ENCODE data around the gene COQ8B. TPM values are rescaled to one million over a fixed set of nuclear protein-coding genes. Genes with fewer than 3 reads are reported as not detected.

Gene COQ8B
- total RNA-seq, 1 experiment from 2014 or later: 62.9 TPM

DNA sequence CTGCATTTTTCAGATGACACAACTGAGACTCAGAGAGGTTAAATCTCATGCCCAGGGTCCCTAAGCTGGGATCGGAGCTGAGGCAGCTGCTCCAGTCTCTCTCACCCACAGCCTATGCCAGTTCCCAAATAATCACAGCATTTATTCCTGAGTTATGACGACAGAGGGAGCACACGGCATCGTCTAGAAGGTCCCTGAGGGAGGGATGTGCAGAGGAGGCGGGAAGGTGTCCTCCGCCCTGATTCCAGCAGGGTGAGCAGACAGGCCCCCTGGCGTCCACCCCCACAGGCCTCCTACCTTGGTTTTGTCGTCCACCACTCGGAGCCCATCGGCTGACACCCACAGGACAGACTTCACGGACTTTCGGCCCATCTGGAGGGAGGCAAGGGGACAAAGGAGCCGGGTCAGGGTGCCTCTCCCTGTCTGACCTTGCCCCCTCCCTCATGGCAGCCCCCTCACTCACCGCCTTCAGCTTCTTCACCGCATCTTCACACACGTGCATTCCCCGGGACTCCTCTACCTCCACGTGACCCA lies 34.2 kb downstream of the COQ8B start:
- ChIA-PET POLR2A (interaction anchor here (0.6 kb wide), 1 partner anchor 522 kb away, joined by 3 read pairs; no protein-coding TSS in a partner anchor), CTCF (interaction anchor here (1.0 to 1.7 kb wide), 3 partner anchors 19 to 96 kb away, joined by 3 to 7 read pairs (median 3); partner anchors contain the start of gene RAB4B)
- Mint-ChIP-seq H3K4me1 (no peaks in the 10 kb centered on the region), H3K4me3 (no peak overlapping the region), H3K9me3 (no peaks in the 10 kb centered on the region), H3K27ac (no peak overlapping the region; the same call in 1 of the 2 replicates), H3K36me3 (peaks cover 44% of the 10 kb centered on the region), H3K27me3 (ENCODE audit: low read depth) (no peaks in the 10 kb centered on the region)
- TF ChIP-seq, protein P1, sequence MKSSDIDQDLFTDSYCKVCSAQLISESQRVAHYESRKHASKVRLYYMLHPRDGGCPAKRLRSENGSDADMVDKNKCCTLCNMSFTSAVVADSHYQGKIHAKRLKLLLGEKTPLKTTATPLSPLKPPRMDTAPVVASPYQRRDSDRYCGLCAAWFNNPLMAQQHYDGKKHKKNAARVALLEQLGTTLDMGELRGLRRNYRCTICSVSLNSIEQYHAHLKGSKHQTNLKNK (CRISPR knock-in tag; IDR thresholded peaks at IDR 0.05): no peak
- TF ChIP-seq EMX1 (CRISPR knock-in tag; IDR thresholded peaks at IDR 0.05) (no peak), CREB1 (CRISPR knock-in tag; IDR thresholded peaks at IDR 0.05) (no peak), FOXK1 (CRISPR knock-in tag; IDR thresholded peaks at IDR 0.05) (no peak), FOXP1 (CRISPR knock-in tag; IDR thresholded peaks at IDR 0.05; ENCODE audit: borderline replicate concordance) (no peak), MYBL2 (CRISPR knock-in tag; IDR thresholded peaks at IDR 0.05) (no peak), NR2C2 (CRISPR knock-in tag; IDR thresholded peaks at IDR 0.05) (no peak), CBFB (CRISPR knock-in tag; IDR thresholded peaks at IDR 0.05; ENCODE audit: low read depth) (no peak), ETV6 (CRISPR knock-in tag; IDR thresholded peaks at IDR 0.05) (no peak)
- TF ChIP-seq, protein P2, sequence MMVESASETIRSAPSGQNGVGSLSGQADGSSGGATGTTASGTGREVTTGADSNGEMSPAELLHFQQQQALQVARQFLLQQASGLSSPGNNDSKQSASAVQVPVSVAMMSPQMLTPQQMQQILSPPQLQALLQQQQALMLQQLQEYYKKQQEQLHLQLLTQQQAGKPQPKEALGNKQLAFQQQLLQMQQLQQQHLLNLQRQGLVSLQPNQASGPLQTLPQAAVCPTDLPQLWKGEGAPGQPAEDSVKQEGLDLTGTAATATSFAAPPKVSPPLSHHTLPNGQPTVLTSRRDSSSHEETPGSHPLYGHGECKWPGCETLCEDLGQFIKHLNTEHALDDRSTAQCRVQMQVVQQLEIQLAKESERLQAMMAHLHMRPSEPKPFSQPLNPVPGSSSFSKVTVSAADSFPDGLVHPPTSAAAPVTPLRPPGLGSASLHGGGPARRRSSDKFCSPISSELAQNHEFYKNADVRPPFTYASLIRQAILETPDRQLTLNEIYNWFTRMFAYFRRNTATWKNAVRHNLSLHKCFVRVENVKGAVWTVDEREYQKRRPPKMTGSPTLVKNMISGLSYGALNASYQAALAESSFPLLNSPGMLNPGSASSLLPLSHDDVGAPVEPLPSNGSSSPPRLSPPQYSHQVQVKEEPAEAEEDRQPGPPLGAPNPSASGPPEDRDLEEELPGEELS (CRISPR knock-in tag; IDR thresholded peaks at IDR 0.05): no peak
- TF ChIP-seq, protein P3, sequence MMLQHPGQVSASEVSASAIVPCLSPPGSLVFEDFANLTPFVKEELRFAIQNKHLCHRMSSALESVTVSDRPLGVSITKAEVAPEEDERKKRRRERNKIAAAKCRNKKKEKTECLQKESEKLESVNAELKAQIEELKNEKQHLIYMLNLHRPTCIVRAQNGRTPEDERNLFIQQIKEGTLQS (CRISPR knock-in tag; conservative IDR thresholded peaks at IDR 0.05): no peak
- TF ChIP-seq, protein P4, sequence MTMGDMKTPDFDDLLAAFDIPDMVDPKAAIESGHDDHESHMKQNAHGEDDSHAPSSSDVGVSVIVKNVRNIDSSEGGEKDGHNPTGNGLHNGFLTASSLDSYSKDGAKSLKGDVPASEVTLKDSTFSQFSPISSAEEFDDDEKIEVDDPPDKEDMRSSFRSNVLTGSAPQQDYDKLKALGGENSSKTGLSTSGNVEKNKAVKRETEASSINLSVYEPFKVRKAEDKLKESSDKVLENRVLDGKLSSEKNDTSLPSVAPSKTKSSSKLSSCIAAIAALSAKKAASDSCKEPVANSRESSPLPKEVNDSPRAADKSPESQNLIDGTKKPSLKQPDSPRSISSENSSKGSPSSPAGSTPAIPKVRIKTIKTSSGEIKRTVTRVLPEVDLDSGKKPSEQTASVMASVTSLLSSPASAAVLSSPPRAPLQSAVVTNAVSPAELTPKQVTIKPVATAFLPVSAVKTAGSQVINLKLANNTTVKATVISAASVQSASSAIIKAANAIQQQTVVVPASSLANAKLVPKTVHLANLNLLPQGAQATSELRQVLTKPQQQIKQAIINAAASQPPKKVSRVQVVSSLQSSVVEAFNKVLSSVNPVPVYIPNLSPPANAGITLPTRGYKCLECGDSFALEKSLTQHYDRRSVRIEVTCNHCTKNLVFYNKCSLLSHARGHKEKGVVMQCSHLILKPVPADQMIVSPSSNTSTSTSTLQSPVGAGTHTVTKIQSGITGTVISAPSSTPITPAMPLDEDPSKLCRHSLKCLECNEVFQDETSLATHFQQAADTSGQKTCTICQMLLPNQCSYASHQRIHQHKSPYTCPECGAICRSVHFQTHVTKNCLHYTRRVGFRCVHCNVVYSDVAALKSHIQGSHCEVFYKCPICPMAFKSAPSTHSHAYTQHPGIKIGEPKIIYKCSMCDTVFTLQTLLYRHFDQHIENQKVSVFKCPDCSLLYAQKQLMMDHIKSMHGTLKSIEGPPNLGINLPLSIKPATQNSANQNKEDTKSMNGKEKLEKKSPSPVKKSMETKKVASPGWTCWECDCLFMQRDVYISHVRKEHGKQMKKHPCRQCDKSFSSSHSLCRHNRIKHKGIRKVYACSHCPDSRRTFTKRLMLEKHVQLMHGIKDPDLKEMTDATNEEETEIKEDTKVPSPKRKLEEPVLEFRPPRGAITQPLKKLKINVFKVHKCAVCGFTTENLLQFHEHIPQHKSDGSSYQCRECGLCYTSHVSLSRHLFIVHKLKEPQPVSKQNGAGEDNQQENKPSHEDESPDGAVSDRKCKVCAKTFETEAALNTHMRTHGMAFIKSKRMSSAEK (CRISPR knock-in tag; IDR thresholded peaks at IDR 0.05; ENCODE audit: borderline replicate concordance): no peak
- TF ChIP-seq, protein P5, sequence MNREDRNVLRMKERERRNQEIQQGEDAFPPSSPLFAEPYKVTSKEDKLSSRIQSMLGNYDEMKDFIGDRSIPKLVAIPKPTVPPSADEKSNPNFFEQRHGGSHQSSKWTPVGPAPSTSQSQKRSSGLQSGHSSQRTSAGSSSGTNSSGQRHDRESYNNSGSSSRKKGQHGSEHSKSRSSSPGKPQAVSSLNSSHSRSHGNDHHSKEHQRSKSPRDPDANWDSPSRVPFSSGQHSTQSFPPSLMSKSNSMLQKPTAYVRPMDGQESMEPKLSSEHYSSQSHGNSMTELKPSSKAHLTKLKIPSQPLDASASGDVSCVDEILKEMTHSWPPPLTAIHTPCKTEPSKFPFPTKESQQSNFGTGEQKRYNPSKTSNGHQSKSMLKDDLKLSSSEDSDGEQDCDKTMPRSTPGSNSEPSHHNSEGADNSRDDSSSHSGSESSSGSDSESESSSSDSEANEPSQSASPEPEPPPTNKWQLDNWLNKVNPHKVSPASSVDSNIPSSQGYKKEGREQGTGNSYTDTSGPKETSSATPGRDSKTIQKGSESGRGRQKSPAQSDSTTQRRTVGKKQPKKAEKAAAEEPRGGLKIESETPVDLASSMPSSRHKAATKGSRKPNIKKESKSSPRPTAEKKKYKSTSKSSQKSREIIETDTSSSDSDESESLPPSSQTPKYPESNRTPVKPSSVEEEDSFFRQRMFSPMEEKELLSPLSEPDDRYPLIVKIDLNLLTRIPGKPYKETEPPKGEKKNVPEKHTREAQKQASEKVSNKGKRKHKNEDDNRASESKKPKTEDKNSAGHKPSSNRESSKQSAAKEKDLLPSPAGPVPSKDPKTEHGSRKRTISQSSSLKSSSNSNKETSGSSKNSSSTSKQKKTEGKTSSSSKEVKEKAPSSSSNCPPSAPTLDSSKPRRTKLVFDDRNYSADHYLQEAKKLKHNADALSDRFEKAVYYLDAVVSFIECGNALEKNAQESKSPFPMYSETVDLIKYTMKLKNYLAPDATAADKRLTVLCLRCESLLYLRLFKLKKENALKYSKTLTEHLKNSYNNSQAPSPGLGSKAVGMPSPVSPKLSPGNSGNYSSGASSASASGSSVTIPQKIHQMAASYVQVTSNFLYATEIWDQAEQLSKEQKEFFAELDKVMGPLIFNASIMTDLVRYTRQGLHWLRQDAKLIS (CRISPR knock-in tag; IDR thresholded peaks at IDR 0.05; ENCODE audit: borderline replicate concordance): no peak
- no peak for ATAC-seq
- no peak for DNase-seq (ENCODE audit: low spot score)

DNA sequence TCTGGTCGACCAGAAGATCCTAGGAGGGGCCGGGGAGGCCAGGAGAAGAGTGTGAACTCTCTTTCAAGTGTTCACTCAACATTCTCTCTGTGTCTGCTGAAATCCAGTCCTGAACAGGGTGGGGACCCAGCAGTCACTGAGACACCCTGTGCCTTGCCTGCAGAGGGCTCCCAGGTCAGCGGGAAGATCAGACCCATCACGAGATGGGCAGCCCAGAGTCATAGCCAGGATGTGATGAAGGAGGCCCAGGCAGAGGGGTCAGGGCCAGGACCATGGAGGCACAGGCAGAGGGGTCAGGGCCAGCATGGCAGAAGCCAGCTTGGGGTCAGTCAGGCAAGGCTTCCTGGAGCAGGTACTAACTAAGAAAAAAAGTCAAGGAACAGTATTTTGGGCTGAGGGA lies 35.6 kb downstream of the COQ8B start:
- no peaks in the 10 kb centered on the region for H3K4me1 Mint-ChIP-seq
- H3K27ac Mint-ChIP-seq: no peak overlapping the region; the same call in 1 of the 2 replicates
- CTCF ChIA-PET: interaction anchor here (0.7 kb wide), 1 partner anchor 46 kb away, joined by 4 read pairs; no protein-coding TSS in a partner anchor
- no peak for ATAC-seq
- POLR2A ChIA-PET: interaction anchor here (1.0 kb wide), 1 partner anchor 10 kb away, joined by 5 read pairs; the partner anchor contains the start of gene NUMBL
- H3K36me3 Mint-ChIP-seq: peaks cover 41% of the 10 kb centered on the region
- H3K4me3 Mint-ChIP-seq: no peak overlapping the region
- no peak for TF ChIP-seq ZNF423 (CRISPR knock-in tag; IDR thresholded peaks at IDR 0.05)
- no peaks in the 10 kb centered on the region for H3K27me3 Mint-ChIP-seq (ENCODE audit: low read depth)
- no peaks in the 10 kb centered on the region for H3K9me3 Mint-ChIP-seq
- DNase-seq (ENCODE audit: low spot score): no peak

Data from WTC11 (cell line).